CD14-positive monocyte (primary cell): ENCODE measurements around the gene INIP. TPM values are rescaled to one million over a fixed set of nuclear protein-coding genes. Genes with fewer than 3 reads are reported as not detected.

Source experiments
- DNase-seq, 3 donors: peaks; one replicate each; pipeline ENCODE4 v3.0.0-alpha.2; 2011 to 2022
- H2AFZ ChIP-seq: 2 replicates; pipeline ENCODE4 v1.6.0; 2012; ENCODE audit warnings: mild to moderate bottlenecking, low read depth, low read length, inconsistent platforms; ENCODE audit not compliant: insufficient read depth, poor library complexity, severe bottlenecking
- H3K27ac ChIP-seq, 2 donors: 1 replicate in 1 of 2; 2 replicates in 1 of 2; pipeline ENCODE4 v1.5.1; 2012 to 2013; ENCODE audit warnings: low read length in 2 of 2, control low read depth in 1 of 2, inconsistent platforms in 1 of 2, low read depth in 1 of 2, mild to moderate bottlenecking in 1 of 2
- H3K27me3 ChIP-seq, 2 donors: one replicate each; pipeline versions ENCODE4 v1.6.0 to v1.6.1; 2011 to 2013; ENCODE audit warnings: low read length in 2 of 2; ENCODE audit not compliant: control insufficient read depth in 2 of 2, insufficient read depth in 2 of 2
- H3K36me3 ChIP-seq, 2 donors: replicated peaks in 1 of 2; 1 replicate in 1 of 2; 2 replicates in 1 of 2; pipeline versions ENCODE4 v1.5.1 to v1.6.1; 2012 to 2013; ENCODE audit warnings: low read length in 2 of 2, control low read depth in 1 of 2, inconsistent platforms in 1 of 2, mild to moderate bottlenecking in 1 of 2; ENCODE audit not compliant: insufficient read depth in 2 of 2, control insufficient read depth in 1 of 2
- H3K4me1 ChIP-seq, 2 donors: 1 replicate in 1 of 2; 2 replicates in 1 of 2; pipeline versions ENCODE4 v1.5.1 to v1.6.1; 2012 to 2013; ENCODE audit warnings: low read length in 2 of 2, control low read depth in 1 of 2, inconsistent platforms in 1 of 2, mild to moderate bottlenecking in 1 of 2, moderate library complexity in 1 of 2; ENCODE audit not compliant: insufficient read depth in 2 of 2, control insufficient read depth in 1 of 2
- H3K4me2 ChIP-seq: replicated peaks from 2 replicates; pipeline ENCODE3; 2012; ENCODE audit warnings: low read length, moderate library complexity, mild to moderate bottlenecking; ENCODE audit not compliant: poor library complexity, severe bottlenecking; ENCODE audit errors: extremely low read depth
- H3K4me3 ChIP-seq, 3 experiments: fragments of 200-600 bp in 1 of 3; sonication (generic) in 1 of 3; replicated peaks in 1 of 3; 1 replicate in 2 of 3; 2 replicates in 1 of 3; pipeline ENCODE4 v1.5.1; 2011 to 2013; ENCODE audit warnings: low read length in 3 of 3, mild to moderate bottlenecking in 3 of 3, control low read depth in 2 of 3, low read depth in 2 of 3, inconsistent platforms in 1 of 3, moderate library complexity in 1 of 3
- H3K79me2 ChIP-seq: 2 replicates; pipeline ENCODE4 v1.6.0; 2012; ENCODE audit warnings: mild to moderate bottlenecking, control low read depth, inconsistent platforms, low read length, moderate library complexity; ENCODE audit not compliant: insufficient read depth
- H3K9ac ChIP-seq: 2 replicates; pipeline ENCODE4 v1.6.0; 2017; ENCODE audit warnings: low read length, mild to moderate bottlenecking; ENCODE audit not compliant: insufficient read depth, poor library complexity, severe bottlenecking
- H3K9me3 ChIP-seq, 2 donors: replicated peaks in 1 of 2; 1 replicate in 1 of 2; 2 replicates in 1 of 2; pipeline versions ENCODE4 v1.5.1 to v1.6.1; 2012 to 2013; ENCODE audit warnings: low read length in 2 of 2, control low read depth in 1 of 2; ENCODE audit not compliant: control insufficient read depth in 1 of 2, insufficient read depth in 1 of 2
- H4K20me1 ChIP-seq: 2 replicates; pipeline ENCODE4 v1.6.0; 2012; ENCODE audit warnings: mild to moderate bottlenecking, low read length, control low read depth, moderate library complexity; ENCODE audit not compliant: insufficient read depth
- H3K27ac Mint-ChIP-seq, 7 donors: one replicate each; pipeline ENCODE4 v1.8.0; 2020; ENCODE audit warnings: mild to moderate bottlenecking in 7 of 7, mixed read lengths in 7 of 7, moderate library complexity in 6 of 7, inconsistent platforms in 2 of 7
- H3K27me3 Mint-ChIP-seq, 3 donors: one replicate each; pipeline ENCODE4 v1.8.0; 2021 to 2022; ENCODE audit warnings: low read depth in 3 of 3, mild to moderate bottlenecking in 3 of 3, mixed read lengths in 3 of 3, moderate library complexity in 3 of 3, inconsistent platforms in 1 of 3
- H3K36me3 Mint-ChIP-seq, 2 donors: one replicate each; pipeline ENCODE4 v1.8.0; 2020; ENCODE audit warnings: mixed read lengths in 2 of 2, inconsistent platforms in 1 of 2, mild to moderate bottlenecking in 1 of 2
- H3K4me1 Mint-ChIP-seq: one replicate; pipeline ENCODE4 v1.8.0; 2020; ENCODE audit warnings: mild to moderate bottlenecking, mixed read lengths
- H3K4me3 Mint-ChIP-seq, 2 donors: one replicate each; pipeline ENCODE4 v1.8.0; 2020; ENCODE audit warnings: mild to moderate bottlenecking in 2 of 2, mixed read lengths in 2 of 2, moderate library complexity in 1 of 2
- H3K9me3 Mint-ChIP-seq, 7 donors: one replicate each; pipeline ENCODE4 v1.8.0; 2020 to 2022; ENCODE audit warnings: mixed read lengths in 7 of 7, mild to moderate bottlenecking in 6 of 7, moderate library complexity in 6 of 7, inconsistent platforms in 2 of 7
- CTCF ChIP-seq: fragments of 200-600 bp; IDR thresholded peaks from one replicate; pipeline ENCODE4 v1.8.0; 2022; ENCODE audit warnings: antibody characterized with exemption, mild to moderate bottlenecking
- WGBS: methylation state at CpG from one replicate; pipeline ENCODE4 v1.1.5; 2013; ENCODE audit warnings: missing lambda C conversion rate; ENCODE audit not compliant: insufficient coverage; 5-methylcytosine and 5-hydroxymethylcytosine counted together
- intact Hi-C, 2 donors: fragments of 100-400 bp; cut with micrococcal nuclease; formaldehyde crosslinking; loops; one replicate each; pipeline versions ENCODE4 v1.15.0 to v1.15.1; 2023
- polyA plus RNA-seq, 3 donors: library from polyadenylated mRNA; depleted of rRNA in 1 of 3; unstranded in 2 of 3; stranded (reverse) in 1 of 3; fragments of 300-500 nt in 2 of 3; fragments of >200 nt in 1 of 3; fragmentation: Illumina TruSeq in 2 of 3; gene quantifications; 1 replicate in 2 of 3; 2 replicates in 1 of 3; pipeline ENCODE4 v1.2.3, GENCODE V29; 2012 to 2021

Gene INIP
- polyA plus RNA-seq, 3 donors: 10.7 to 53.0 (median 49.0) TPM

- H3K36me3 Mint-ChIP-seq: peaks cover 13 to 15% of the 10 kb centered on the region in 2 donors
Measured at GRCh38 chr9:112663681-112664080, 54.2 kb downstream of the INIP start.

GRCh38 chr9:112659906-112660305, 58.0 kb downstream of the INIP start:
- Mint-ChIP-seq H3K27me3 (peaks cover 0 to 2% (median 0%) of the 10 kb centered on the region in 3 donors), H3K4me1 (peaks cover 2% of the 10 kb centered on the region), H3K27ac (no peak overlapping the region), H3K9me3 (peaks cover 0 to 3% (median 0%) of the 10 kb centered on the region in 7 donors), H3K36me3 (peaks cover 13 to 15% of the 10 kb centered on the region in 2 donors), H3K4me3 (no peak overlapping the region)
- no peaks in the 10 kb centered on the region for H3K9me3 ChIP-seq
- DNase-seq: no peak
- no peaks in the 10 kb centered on the region for H4K20me1 ChIP-seq
- H3K27me3 ChIP-seq: no peaks in the 10 kb centered on the region
- TF ChIP-seq CTCF: no peak
- H3K27ac ChIP-seq: no peak overlapping the region
- no peak overlapping the region for H3K4me2 ChIP-seq
- WGBS: 100% methylated on average over 7 of the region's 12 CpGs
- no peak overlapping the region for H3K4me3 ChIP-seq
- intact Hi-C loops: no loop called here
- H3K36me3 ChIP-seq: peaks cover 7 to 12% of the 10 kb centered on the region in 2 donors
- no peaks in the 10 kb centered on the region for H3K79me2 ChIP-seq
- no peaks in the 10 kb centered on the region for H3K4me1 ChIP-seq
- H2AFZ ChIP-seq: no peak overlapping the region
- no peak overlapping the region for H3K9ac ChIP-seq

More at GRCh38 chr9:112663681-112664080, 54.2 kb downstream of the INIP start:
- Histone ChIP-seq H3K9ac (no peak overlapping the region), H3K4me1 (no peaks in the 10 kb centered on the region), H3K4me3 (no peak overlapping the region), H3K36me3 (peaks cover 7 to 12% of the 10 kb centered on the region in 2 donors), H3K4me2 (no peak overlapping the region), H3K79me2 (no peaks in the 10 kb centered on the region), H2AFZ (no peak overlapping the region), H3K27ac (no peak overlapping the region), H4K20me1 (no peaks in the 10 kb centered on the region), H3K9me3 (no peaks in the 10 kb centered on the region), H3K27me3 (no peaks in the 10 kb centered on the region)
- no CpG with 5 or more reads among the region's 5 CpGs for WGBS
- Mint-ChIP-seq H3K4me1 (no peaks in the 10 kb centered on the region), H3K9me3 (peaks cover 0 to 2% (median 0%) of the 10 kb centered on the region in 7 donors), H3K27ac (no peak overlapping the region), H3K27me3 (no peaks in the 10 kb centered on the region), H3K4me3 (no peak overlapping the region)
- intact Hi-C loops: no loop called here
- no peak for TF ChIP-seq CTCF
- no peak for DNase-seq
